Epithelial cell of esophagus (primary cell): ENCODE results near the gene COQ5.
"Not testable (repeated sequence)": the region's sequence is repeated elsewhere in the genome, so short reads cannot be mapped to it uniquely, and the experiment has no call there.

Experiments used
- DNase-seq: peaks from one replicate; pipeline ENCODE4 v3.0.0; 2010; ENCODE audit warnings: low read depth
- H3K4me3 ChIP-seq: 2 replicates; pipeline ENCODE4 v1.5.1; 2011; ENCODE audit warnings: mild to moderate bottlenecking, low read length, control low read depth
- TF ChIP-seq, protein P1 (sequence below): IDR thresholded peaks from 2 replicates; pipeline ENCODE4 v1.5.1; 2011; ENCODE audit warnings: low read depth, mild to moderate bottlenecking, low read length, control low read depth, inconsistent platforms; ENCODE audit not compliant: insufficient read depth; ENCODE audit errors: missing control alignments

COQ5 gene

DNA sequence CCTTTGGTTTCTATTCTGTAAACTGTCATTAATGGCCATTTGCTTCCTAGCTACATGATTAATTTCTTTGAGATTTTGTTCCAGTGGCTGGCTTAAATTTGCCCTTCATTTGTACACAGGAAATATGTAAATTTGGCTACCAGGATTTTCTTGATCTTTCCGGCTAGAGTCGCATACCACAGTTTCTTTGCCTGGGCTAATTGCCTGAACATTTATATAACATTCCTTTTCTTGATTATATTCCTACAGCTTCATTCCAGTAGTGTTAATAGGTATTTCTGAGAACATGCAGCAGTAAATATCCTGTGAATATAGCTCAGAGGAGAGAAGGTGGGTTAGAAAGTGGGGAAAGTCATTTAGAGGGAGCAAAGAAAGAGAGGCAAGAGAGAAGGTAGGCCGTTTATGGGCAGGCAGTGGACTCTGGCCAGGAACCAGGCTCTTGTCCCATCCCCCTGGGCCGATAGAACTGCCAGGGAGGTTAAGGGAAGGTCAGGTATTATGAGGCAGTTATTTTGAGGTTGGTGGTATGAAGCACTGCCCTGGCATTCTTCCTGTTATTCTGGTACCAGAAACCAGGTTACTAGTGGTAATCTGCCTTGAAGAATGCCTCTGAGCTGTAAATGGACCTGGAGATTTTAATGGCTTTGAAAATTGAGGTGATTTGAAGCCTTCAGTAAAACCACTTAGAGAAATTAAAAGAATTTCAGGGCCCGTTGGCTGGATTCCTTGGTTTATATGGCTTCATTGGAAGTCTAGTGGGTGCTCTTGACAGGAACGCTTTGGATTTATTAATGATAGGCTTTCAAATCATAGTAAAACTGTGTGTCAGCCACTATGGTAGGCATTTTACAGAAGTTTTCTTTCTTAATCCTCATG is 9.6 kb upstream of the COQ5 start:
- DNase-seq: peak; percentile 44

DNA sequence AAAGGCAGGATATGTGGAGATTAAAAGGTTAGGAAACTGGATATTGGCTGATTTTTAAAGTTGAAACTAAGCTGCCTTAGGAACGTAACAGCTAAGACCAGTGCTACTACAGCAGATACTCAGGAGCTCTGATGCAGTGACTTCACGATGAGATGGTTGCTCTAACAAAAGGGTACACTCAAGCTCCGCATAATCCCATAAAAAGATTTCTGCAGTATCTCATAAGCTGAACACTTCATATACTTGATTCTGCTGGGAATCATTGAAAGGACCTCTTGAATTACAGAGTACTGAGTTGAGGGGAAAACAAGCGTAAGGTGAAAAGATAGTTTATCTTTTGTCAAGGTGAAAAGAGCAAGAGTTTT is 8.9 kb upstream of the COQ5 start:
- DNase-seq: no peak
- TF ChIP-seq, protein P1, sequence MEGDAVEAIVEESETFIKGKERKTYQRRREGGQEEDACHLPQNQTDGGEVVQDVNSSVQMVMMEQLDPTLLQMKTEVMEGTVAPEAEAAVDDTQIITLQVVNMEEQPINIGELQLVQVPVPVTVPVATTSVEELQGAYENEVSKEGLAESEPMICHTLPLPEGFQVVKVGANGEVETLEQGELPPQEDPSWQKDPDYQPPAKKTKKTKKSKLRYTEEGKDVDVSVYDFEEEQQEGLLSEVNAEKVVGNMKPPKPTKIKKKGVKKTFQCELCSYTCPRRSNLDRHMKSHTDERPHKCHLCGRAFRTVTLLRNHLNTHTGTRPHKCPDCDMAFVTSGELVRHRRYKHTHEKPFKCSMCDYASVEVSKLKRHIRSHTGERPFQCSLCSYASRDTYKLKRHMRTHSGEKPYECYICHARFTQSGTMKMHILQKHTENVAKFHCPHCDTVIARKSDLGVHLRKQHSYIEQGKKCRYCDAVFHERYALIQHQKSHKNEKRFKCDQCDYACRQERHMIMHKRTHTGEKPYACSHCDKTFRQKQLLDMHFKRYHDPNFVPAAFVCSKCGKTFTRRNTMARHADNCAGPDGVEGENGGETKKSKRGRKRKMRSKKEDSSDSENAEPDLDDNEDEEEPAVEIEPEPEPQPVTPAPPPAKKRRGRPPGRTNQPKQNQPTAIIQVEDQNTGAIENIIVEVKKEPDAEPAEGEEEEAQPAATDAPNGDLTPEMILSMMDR: no peak
- peak overlapping the region; percentile 4 for H3K4me3 ChIP-seq

More for the DNA sequence above, 9.6 kb upstream of the COQ5 start:
- peak overlapping the region; percentile 4 for H3K4me3 ChIP-seq
- TF ChIP-seq, protein P1: no peak

DNA sequence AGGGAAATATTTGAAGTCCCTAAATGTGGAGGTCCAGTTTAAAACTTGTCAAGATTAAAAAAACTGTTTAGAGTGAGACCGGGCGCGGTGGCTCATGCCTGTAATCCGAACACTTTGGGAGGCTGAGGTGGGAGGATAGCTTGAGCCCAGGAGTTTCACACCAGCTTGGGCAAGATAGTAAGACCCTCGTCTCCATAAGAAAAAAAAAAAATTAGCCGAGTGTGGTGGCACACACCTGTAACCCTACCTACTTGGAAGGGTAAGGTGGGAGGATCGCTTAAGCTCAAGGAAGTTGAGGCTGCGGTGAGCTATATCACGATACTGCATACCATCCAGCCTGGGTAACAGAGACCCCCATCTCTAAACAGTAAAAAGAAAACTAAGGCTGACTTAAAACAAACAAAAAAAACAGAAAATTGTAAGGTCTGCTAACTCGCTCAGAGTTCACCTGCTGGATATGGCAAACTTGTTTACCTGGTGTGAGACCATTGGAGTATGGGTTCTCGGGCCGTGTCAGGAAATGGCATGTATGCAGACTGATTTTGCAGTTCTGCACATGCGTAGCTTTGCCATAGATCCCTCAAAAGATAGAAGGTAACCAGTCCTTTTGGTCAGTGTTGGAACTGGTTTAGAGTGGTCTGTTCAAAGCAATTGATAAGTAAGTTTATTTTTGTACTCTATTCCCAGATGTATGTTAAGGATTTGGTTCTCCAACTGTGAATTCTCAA is 7.3 kb upstream of the COQ5 start:
- peak overlapping the region; percentile 66 for H3K4me3 ChIP-seq
- TF ChIP-seq, protein P1: no peak
- DNase-seq: no peak

DNA sequence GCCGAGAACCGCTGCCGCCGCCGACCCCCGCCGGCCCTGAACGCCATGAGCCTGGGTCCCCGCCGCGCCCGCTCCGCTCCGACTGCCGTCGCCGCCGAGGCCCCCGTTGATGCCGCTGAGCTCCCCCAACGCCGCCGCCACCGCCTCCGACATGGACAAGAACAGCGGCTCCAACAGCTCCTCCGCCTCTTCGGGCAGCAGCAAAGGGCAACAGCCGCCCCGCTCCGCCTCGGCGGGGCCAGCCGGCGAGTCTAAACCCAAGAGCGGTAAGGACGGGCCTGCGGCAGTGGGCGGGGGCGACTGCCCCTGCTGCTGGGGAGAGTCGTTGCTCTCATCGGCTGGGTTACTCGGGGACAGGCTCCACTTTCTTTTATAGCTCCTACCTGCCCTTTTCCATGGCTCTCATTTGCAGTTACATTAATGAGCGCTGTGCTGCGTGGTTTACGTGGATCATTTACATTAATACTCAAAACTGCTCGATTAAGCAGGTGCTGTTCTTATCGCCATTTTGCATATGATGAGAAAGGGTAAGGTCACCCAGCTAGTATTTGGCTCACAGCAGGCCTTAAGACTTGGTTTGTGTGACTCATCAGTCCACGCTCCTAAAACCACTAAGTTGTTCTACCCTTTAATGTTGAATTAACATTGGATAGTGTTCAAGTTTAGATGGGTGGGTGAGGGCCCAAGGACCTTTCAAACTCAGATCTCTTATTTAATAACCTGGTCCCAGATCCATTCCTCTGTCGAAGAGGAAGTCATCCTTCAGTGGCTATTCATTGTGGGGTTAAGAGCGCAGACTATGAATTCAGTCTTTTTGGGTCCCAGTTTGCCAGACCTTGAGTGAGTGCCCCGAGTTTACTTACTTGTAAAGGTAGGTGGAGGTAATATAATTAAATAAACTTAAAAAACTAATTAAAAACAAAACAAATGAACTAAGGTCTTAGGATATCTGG is 6.0 kb upstream of the COQ5 start:
- DNase-seq: peak; percentile 84

DNA sequence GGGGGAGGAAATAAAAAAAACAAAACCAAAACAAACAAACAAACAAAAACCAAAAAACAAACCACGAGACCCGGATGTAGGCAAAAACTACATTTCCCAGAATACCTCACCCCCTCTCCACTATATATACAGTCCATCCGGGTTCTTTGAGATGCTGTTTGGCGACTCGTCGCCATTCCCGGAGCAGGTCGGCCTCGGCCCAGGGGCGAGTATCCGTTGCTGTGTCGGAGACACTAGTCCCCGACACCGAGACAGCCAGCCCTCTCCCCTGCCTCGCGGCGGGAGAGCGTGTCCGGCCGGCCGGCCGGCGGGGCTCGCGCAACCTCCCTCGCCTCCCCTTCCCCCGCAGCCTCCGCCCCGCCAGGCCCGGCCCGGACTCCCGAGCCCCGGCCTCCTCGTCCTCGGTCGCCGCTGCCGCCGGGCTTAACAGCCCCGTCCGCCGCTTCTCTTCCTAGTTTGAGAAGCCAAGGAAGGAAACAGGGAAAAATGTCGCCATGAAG is 5.3 kb upstream of the COQ5 start, which contains the start of gene RNF10:
Gene RNF10, plus strand, starts transcription at position 154 of the 500 bp plus-strand sequence. CDS start 456 bp downstream, outside the sequence.
- DNase-seq: peak; percentile 88
- peak within 1 kb of the TSS; percentile 66 for H3K4me3 ChIP-seq
- TF ChIP-seq, protein P1: no peak

More for the DNA sequence above, 6.0 kb upstream of the COQ5 start:
- H3K4me3 ChIP-seq: peak overlapping the region; percentile 66
- TF ChIP-seq, protein P1: no peak

DNA sequence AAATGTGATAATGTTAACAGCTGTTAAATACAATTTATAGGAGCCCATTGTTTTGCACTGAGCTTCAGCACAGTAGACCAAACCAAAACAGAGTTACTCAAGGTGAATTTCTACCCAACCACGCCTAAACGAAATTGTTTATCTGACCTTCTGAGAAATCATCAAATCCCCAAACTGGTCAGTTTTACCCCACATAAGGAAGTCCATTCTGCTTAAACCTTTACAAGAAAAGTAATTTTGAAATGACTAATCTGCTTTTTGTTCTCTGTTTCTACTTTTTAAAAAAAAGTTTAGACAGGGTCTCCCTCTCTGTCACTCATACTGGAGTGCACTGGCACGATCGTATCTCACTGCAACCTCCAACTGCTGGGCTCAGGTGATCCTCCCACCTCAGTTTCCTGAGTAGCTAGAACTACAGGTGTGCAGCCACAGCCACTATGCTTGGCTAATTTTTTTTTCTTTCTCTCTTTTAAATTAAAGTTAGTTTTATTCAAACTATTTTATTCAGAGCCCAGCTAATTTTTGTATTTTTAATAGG is 3.8 kb upstream of the COQ5 start:
- TF ChIP-seq, protein P1: no peak
- no peak overlapping the region for H3K4me3 ChIP-seq
- DNase-seq: no peak

DNA sequence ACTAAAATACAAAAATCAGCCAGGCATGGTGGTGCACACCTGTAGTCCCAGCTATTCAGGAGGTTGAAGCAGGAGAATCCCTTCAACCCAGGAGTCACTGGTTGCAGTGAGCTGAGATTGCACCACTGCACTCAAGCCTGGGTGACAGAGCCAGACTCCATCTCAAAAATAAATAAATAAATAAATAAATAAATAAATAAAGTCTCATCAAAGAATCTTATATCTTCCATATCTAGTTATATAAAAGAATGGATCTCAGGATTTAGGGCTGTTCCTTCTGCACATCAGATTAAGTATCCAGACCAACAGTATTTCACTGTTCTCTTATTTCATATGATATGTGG is 1.4 kb upstream of the COQ5 start:
- not testable (repeated sequence) for DNase-seq
- H3K4me3 ChIP-seq: peak overlapping the region; percentile 93
